Activated CD8-positive, alpha-beta T cell treated with anti-CD3 and anti-CD28 coated beads, Interleukin-2, amount 10 ng/mL, durations not matched to agents 7 days and 5 days (primary cell): ENCODE data around the gene NUBP2. TPM values are rescaled to one million over a fixed set of nuclear protein-coding genes. Genes with fewer than 3 reads are reported as not detected.

Experiments used
- ATAC-seq: fragments of 150-1000 bp; cut with Tn5 transposase; one replicate; pipeline ENCODE4 v1.10.0; 2021; ENCODE audit warnings: moderate library complexity
- CTCF ChIA-PET: fragments of 350-600 bp; sonication (Branson Sonifier 250); formaldehyde crosslinking; loops from one replicate; lab custom pipeline; 2021; ENCODE audit warnings: antibody characterized with exemption; lab: Charles Lee
- POLR2A ChIA-PET: fragments of 350-600 bp; sonication (Branson Sonifier 250); formaldehyde crosslinking; loops from one replicate; lab custom pipeline; 2021; ENCODE audit warnings: antibody characterized with exemption; lab: Charles Lee
- DNase-seq: peaks from one replicate; pipeline ENCODE4 v3.0.0-alpha.2; 2020
- H3K27ac Mint-ChIP-seq: one replicate; pipeline ENCODE4 v1.8.0; 2021; ENCODE audit warnings: mild to moderate bottlenecking, mixed read lengths
- H3K27me3 Mint-ChIP-seq: one replicate; pipeline ENCODE4 v1.8.0; 2021; ENCODE audit warnings: low read depth, mixed read lengths
- H3K36me3 Mint-ChIP-seq: one replicate; pipeline ENCODE4 v1.8.0; 2021; ENCODE audit warnings: low read depth, mixed read lengths
- H3K4me1 Mint-ChIP-seq: one replicate; pipeline ENCODE4 v1.8.0; 2021; ENCODE audit warnings: low read depth, mixed read lengths
- H3K4me3 Mint-ChIP-seq: one replicate; pipeline ENCODE4 v1.8.0; 2021; ENCODE audit warnings: mild to moderate bottlenecking, mixed read lengths
- H3K9me3 Mint-ChIP-seq: one replicate; pipeline ENCODE4 v1.8.0; 2022; ENCODE audit warnings: mixed read lengths; ENCODE audit not compliant: insufficient read depth
- total RNA-seq, 2 experiments: library from RNA; stranded (reverse); gene quantifications; one replicate each; pipeline ENCODE4 v1.2.3, GENCODE V29; 2021

Gene NUBP2
- total RNA-seq, 2 experiments from 2014 or later, result 58.5 to 61.8 TPM

DNA sequence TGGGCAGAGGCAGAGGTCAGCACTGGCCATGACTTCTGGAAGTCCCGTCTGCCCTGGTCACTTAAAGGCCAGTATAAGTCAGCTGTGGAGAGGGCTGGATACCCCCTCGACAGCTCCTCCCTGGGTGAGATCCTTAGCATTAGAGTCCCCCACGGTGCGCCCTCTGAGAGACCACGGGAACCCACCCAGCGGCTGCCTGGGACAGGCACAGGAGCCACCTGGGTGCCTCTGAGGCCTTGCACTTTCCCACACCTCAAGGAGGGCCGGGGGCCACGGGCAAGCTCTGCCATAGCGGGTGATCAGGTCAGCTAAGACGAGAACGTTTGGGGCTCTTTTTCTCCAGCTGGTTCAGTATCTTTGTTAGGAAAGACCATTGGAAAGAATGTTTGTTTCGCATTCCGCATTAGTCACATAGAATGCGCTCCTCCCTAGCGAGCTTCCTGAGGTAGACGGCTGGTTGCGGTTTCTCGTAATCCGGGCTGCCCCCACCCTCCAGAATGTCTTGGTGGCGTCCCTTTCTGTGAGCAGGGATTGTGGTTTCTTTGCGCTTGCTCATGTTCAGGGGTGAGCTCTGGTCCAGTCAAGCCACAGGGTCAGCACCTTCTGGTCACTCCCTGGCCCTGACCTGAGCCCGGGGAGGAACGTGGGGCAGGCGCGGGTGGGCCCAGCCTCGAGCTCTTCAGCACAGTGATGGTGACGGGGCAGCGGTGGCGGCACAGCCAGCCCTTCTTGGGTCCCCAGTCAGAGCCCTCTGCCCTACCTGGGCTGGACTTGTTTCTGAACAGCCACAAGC is 36.7 kb upstream of the NUBP2 start:
- H3K4me1 Mint-ChIP-seq, result no peaks in the 10 kb centered on the region
- DNase-seq (no peak), ATAC-seq (no peak)
- H3K4me3 Mint-ChIP-seq, result no peak overlapping the region
- peaks cover 7% of the 10 kb centered on the region for H3K36me3 Mint-ChIP-seq
- H3K27ac Mint-ChIP-seq, result no peak overlapping the region
- ChIA-PET POLR2A (no interaction called here), CTCF (no interaction called here)
- H3K27me3 Mint-ChIP-seq, result no peaks in the 10 kb centered on the region
- no peaks in the 10 kb centered on the region for H3K9me3 Mint-ChIP-seq

DNA sequence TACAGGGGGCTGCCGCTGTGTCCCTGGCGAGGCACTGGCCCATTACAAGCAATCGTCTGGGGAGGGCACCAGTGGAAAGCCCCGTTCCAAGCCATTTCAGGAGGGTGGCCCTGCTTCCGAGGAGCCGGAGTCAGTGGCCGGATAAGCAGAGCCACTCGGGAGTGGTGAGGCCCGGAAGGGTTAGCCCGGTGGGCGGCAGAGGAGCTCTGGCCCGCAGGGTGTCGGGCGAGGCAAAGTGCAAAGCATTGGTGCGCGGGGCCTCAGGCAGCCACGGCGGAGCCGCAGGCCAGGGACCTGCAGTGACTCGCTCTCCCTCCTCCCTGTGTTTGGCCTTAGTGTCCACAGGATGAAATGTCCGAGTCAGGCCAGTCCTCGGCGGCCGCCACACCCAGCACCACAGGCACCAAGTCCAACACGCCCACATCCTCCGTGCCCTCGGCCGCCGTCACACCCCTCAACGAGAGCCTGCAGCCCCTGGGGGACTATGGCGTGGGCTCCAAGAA is 36.0 kb upstream of the NUBP2 start:
- no peaks in the 10 kb centered on the region for H3K9me3 Mint-ChIP-seq

DNA sequence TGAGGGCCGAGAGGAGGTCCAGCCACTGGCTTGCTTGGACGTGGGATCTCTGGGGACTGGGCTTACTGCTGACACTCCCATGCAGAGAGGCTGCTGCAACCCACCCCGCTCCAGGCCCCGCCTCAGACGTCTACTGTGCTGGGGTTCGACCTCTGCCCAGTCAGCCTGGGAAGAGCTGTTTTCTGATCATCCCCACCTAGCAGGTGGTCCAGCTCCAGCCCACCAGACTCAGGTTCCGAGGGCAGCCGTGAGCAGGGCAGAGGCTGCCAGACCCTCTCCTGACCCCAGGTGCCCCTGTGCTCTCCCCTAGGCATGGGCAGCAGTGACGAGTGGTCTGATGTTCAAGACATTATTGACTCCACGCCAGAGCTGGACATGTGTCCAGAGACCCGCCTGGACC is 34.8 kb upstream of the NUBP2 start:
- H3K27me3 Mint-ChIP-seq, result no peaks in the 10 kb centered on the region
- ChIA-PET POLR2A (no interaction called here), CTCF (no interaction called here)
- no peaks in the 10 kb centered on the region for H3K4me1 Mint-ChIP-seq
- H3K9me3 Mint-ChIP-seq, result no peaks in the 10 kb centered on the region
- peaks cover 13% of the 10 kb centered on the region for H3K36me3 Mint-ChIP-seq
- DNase-seq (no peak), ATAC-seq (no peak)
- H3K4me3 Mint-ChIP-seq, result no peak overlapping the region
- H3K27ac Mint-ChIP-seq, result no peak overlapping the region

More for the DNA sequence above, 36.0 kb upstream of the NUBP2 start:
- no peak for DNase-seq
- CTCF ChIA-PET, result no interaction called here
- no peaks in the 10 kb centered on the region for H3K27me3 Mint-ChIP-seq
- H3K27ac Mint-ChIP-seq, result no peak overlapping the region
- H3K36me3 Mint-ChIP-seq, result peaks cover 7% of the 10 kb centered on the region
- no peak for ATAC-seq
- POLR2A ChIA-PET, result no interaction called here
- no peaks in the 10 kb centered on the region for H3K4me1 Mint-ChIP-seq
- no peak overlapping the region for H3K4me3 Mint-ChIP-seq

DNA sequence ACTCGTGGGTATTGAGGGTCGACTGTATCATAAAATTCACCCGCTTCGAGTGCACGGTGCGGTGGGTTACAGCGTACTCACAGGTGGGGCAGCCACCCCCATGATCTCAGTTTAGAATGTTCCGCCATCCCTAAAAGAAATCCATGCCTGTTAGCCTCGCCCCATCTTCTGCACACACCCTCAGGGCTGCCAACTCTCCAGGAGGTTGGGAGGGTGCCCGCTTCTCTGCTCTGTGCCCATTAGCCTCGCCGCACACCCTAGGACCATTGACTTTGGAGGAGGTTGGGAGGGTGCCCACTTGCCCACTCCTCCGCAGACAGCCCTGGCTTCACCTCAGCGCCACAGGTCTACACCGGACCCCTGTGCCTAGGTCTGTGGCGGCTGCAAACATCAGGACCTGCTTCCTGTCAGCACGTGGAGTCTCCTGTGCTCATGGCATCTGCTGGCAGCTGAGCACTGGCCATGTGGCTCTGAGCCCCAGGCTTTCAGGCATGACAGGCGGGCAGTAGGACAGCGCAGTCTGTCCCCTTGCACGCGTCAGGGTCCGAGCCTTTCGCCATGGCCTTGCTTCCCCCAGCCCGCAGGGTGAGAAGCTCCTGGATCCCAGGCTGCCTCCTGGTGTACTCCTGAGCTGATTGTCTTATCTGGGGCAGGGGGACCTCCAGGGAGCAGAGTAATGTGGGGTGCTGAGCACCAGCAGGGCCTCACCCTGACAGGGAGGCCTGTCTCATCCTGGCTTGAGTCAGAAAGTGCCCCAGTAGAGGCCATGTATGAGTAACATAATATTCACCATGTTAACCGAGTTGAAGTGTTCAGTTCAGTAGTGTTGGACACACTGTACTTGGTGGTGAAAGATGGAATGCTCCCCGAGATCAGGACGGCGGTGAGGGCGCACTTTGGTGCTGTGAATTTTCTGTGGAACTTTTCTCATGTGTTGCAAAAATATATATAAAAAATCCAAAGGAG is 33.3 kb upstream of the NUBP2 start:
- no peak for DNase-seq
- peaks cover 15% of the 10 kb centered on the region for H3K36me3 Mint-ChIP-seq
- no peak overlapping the region for H3K4me3 Mint-ChIP-seq
- H3K4me1 Mint-ChIP-seq, result no peaks in the 10 kb centered on the region
- POLR2A ChIA-PET, result no interaction called here
- no peaks in the 10 kb centered on the region for H3K9me3 Mint-ChIP-seq
- no peak for ATAC-seq
- no peak overlapping the region for H3K27ac Mint-ChIP-seq
- CTCF ChIA-PET, result no interaction called here
- no peaks in the 10 kb centered on the region for H3K27me3 Mint-ChIP-seq

DNA sequence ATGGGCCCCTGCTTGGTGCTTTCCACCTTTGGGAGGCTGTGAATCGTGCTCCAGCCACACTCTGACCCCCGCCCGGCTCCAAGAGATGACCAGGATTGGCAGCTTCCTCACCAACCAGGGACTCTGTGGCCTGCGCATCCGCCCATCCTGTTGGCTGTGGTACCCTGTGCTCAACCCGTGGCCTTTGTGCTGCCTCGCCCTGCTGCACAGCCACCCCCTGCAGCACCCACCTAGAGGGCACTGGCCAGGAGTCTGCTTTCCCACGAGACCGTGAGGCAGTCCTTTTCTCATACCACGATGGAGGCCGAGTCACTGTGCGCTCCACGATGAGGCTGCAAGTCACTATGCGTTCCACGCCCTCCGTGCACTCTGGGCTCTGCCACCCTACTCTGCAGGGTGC is 30.8 kb upstream of the NUBP2 start:
- no peaks in the 10 kb centered on the region for H3K9me3 Mint-ChIP-seq
- no peak overlapping the region for H3K4me3 Mint-ChIP-seq
- no peak for DNase-seq
- POLR2A ChIA-PET, result no interaction called here
- H3K27me3 Mint-ChIP-seq, result no peaks in the 10 kb centered on the region
- CTCF ChIA-PET, result interaction anchor here (1.2 kb wide), 1 partner anchor 46 kb away, joined by 3 read pairs; the partner anchor contains the start of gene MAPK8IP3
- peaks cover 26% of the 10 kb centered on the region for H3K36me3 Mint-ChIP-seq
- H3K27ac Mint-ChIP-seq, result no peak overlapping the region
- no peak for ATAC-seq
- H3K4me1 Mint-ChIP-seq, result peaks cover 8% of the 10 kb centered on the region

DNA sequence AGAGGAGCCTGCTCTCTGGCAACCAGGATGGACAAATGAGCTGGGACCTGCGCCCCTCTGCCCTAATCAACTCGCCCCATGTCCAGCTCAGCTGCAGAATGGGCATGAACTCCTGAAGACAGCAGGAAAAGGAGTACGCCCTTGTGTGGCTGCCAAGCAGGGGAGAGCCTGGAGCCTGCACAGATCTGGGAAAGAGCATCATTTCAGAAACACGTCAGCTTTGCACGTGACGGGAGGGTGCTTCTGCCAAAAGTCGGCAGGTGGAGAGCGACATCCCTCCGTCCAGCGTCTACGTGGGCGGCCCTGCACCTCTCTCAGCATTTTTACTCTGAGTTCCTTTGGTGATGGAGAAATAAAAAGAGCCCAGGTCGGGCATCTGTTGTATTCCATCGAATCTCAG is 29.9 kb upstream of the NUBP2 start:
- Mint-ChIP-seq H3K4me3 (no peak overlapping the region), H3K9me3 (no peaks in the 10 kb centered on the region), H3K4me1 (peaks cover 18% of the 10 kb centered on the region), H3K36me3 (peaks cover 30% of the 10 kb centered on the region), H3K27ac (no peak overlapping the region), H3K27me3 (no peaks in the 10 kb centered on the region)
- CTCF ChIA-PET, result interaction anchor here (1.2 kb wide), 1 partner anchor 47 kb away, joined by 3 read pairs; the partner anchor contains the start of gene MAPK8IP3
- ATAC-seq (no peak), DNase-seq (no peak)
- POLR2A ChIA-PET, result no interaction called here

DNA sequence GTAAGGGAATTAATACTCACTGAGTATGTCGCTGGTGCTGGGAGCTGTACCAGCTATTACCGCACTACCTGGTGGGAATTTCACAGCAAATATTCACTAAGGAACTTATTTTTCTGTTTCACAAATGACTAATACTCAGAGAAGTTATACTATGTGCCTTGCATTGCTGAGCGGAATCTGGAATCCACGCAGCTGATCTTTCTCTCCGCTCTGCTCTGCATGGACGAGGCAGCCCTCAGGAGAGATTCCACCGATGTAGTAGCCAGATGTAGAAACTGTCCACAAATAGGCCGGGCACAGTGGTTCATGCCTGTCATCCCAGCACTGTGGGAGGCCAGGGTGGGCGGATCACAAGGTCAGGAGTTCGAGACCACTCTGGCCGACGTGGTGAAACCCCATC is 28.6 kb upstream of the NUBP2 start:
- H3K27me3 Mint-ChIP-seq, result no peaks in the 10 kb centered on the region

DNA sequence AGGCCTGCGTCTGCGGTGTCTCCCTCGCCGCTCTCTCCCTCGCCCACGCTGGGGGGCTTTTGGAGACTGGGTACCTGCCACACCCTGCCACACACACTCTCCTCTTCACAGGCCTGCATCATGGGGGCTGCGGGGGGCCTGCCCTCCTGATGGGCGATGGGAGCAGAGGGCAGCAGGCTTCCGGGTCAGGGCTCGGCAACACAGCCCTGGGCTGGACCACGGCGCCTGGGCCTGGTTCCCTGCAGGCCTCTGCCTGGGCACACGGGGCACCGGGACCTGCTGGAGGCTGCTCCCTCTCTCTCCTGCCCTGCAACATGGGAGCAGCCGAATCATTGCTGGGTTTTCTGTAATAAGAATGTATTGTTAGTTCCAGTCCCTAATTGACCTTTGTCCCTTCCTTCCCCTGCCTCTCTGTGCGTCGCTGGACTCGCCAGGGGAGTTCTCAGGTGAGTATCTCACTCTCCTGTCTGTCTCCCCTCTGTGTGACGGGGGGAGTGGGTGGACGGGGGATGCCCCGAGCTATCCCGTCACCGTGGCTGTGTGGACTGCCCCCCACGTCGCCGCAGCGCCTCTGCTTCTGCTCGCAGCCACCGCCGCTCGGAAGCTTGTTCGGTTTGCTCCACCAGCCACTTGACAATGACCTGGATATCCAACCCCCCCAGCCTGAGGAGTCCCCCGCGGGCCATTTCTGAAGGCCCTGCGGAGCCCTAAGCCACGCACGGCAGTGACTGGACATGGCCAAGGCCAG is 24.9 kb upstream of the NUBP2 start:
- H3K9me3 Mint-ChIP-seq, result no peaks in the 10 kb centered on the region
- ATAC-seq (no peak), DNase-seq (no peak)
- ChIA-PET POLR2A (no interaction called here), CTCF (no interaction called here)
- peaks cover 28% of the 10 kb centered on the region for H3K36me3 Mint-ChIP-seq
- H3K4me1 Mint-ChIP-seq, result peaks cover 26% of the 10 kb centered on the region
- peak overlapping the region; percentile 86 for H3K27ac Mint-ChIP-seq
- H3K4me3 Mint-ChIP-seq, result no peak overlapping the region
- H3K27me3 Mint-ChIP-seq, result no peaks in the 10 kb centered on the region

More for the DNA sequence above, 28.6 kb upstream of the NUBP2 start:
- no peak for ATAC-seq
- Mint-ChIP-seq H3K4me1 (peaks cover 26% of the 10 kb centered on the region), H3K4me3 (no peak overlapping the region), H3K36me3 (peaks cover 24% of the 10 kb centered on the region), H3K27ac (no peak overlapping the region), H3K9me3 (no peaks in the 10 kb centered on the region)
- ChIA-PET POLR2A (no interaction called here), CTCF (interaction anchor here (1.1 to 1.3 kb wide), 2 partner anchors 18 to 31 kb away, joined by 3 to 4 read pairs; partner anchors contain the start of genes EME2 and MRPS34)
- no peak for DNase-seq

- POLR2A ChIA-PET, result no interaction called here
Observed at GRCh38 chr16:1758923-1759322, 23.8 kb upstream of the NUBP2 start.

DNA sequence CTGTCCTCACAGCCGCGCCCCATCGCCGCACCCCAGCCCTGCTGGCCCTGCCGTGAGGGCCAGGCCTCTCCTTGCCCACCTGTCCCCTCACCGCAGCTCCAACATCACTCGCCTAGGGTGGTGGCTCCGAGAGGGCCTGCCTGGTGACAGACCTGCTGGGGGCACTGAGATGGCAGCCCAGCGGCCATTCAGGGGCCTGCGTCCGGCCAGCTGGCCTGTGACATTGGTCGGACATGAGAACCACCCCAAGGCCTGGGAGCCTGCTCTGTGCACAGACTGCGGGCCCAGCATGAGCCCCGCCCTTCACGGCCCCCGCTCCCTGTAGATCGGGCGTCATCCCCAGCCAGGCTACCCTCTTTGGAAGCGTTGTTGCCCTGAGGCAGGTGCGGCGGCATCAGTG is 23.2 kb upstream of the NUBP2 start:
- H3K4me3 Mint-ChIP-seq, result no peak overlapping the region
- ATAC-seq, result no peak
- ChIA-PET CTCF (no interaction called here), POLR2A (interaction anchor here (1.1 to 1.6 kb wide), 2 partner anchors 11 to 23 kb away, joined by 4 to 5 read pairs; partner anchors contain the start of genes NME3, NUBP2 and SPSB3)
- no peaks in the 10 kb centered on the region for H3K9me3 Mint-ChIP-seq
- no peaks in the 10 kb centered on the region for H3K27me3 Mint-ChIP-seq
- H3K27ac Mint-ChIP-seq, result no peak overlapping the region
- no peak for DNase-seq
- peaks cover 26% of the 10 kb centered on the region for H3K4me1 Mint-ChIP-seq
- peaks cover 25% of the 10 kb centered on the region for H3K36me3 Mint-ChIP-seq

More at GRCh38 chr16:1758923-1759322, 23.8 kb upstream of the NUBP2 start:
- H3K27ac Mint-ChIP-seq, result peak overlapping the region; percentile 64
- H3K36me3 Mint-ChIP-seq, result peaks cover 27% of the 10 kb centered on the region
- DNase-seq (no peak), ATAC-seq (no peak)
- no peaks in the 10 kb centered on the region for H3K9me3 Mint-ChIP-seq
- CTCF ChIA-PET, result no interaction called here
- no peak overlapping the region for H3K4me3 Mint-ChIP-seq
- no peaks in the 10 kb centered on the region for H3K27me3 Mint-ChIP-seq
- H3K4me1 Mint-ChIP-seq, result peaks cover 26% of the 10 kb centered on the region

DNA sequence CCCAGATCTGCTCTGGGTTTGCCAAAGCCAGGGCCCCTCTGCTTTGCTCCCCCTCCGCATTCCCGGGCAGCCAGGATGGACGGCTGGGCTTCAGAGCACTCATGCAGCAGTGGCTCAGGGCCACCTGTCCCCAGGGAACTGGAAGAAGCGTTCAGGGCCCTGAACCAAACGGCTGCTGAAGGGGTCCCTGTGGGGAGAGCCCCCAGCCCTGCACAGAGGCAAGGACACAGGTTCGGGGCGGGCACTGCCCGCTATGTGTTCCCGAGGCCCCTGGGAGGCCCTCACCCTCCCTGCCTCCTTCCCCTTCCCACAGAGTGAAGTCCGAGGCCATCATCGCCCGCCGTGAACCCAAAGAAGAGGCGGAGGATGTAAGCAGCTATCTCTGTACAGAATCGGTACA is 21.8 kb upstream of the NUBP2 start:
- H3K4me3 Mint-ChIP-seq, result no peak overlapping the region
- no peaks in the 10 kb centered on the region for H3K27me3 Mint-ChIP-seq
- DNase-seq (no peak), ATAC-seq (no peak)
- H3K4me1 Mint-ChIP-seq, result peaks cover 26% of the 10 kb centered on the region
- ChIA-PET POLR2A (interaction anchor here (1.6 kb wide), 1 partner anchor 10 kb away, joined by 5 read pairs; the partner anchor contains the start of gene NME3), CTCF (no interaction called here)
- H3K27ac Mint-ChIP-seq, result no peak overlapping the region
- H3K36me3 Mint-ChIP-seq, result peaks cover 17% of the 10 kb centered on the region
- H3K9me3 Mint-ChIP-seq, result no peaks in the 10 kb centered on the region
